ENCODE measurements around the gene DSEL. TPM values are rescaled to one million over a fixed set of nuclear protein-coding genes. Genes with fewer than 3 reads are reported as not detected.

Gene DSEL
- total and polyA plus RNA-seq, 2 of the 4 experiments (the other 2 are of a cell fraction) = 16.8 to 100 TPM

GRCh38 chr18:67486534-67486933 is 30.0 kb downstream of the DSEL start:
- Histone ChIP-seq H2BK5ac (ENCODE audit: low read depth, low read length, poor library complexity, severe bottlenecking) (no peak overlapping the region), H3K9me3 (ENCODE audit: control insufficient read depth, insufficient read depth, low read length) (no peaks in the 10 kb centered on the region), H4K20me1 (ENCODE audit: insufficient read depth, low read length) (no peaks in the 10 kb centered on the region), H4K91ac (ENCODE audit: insufficient read depth, low read depth, low read length) (no peak overlapping the region), H3K14ac (replicated peaks; ENCODE audit: low read depth, low read length) (no peak overlapping the region), H4K8ac (ENCODE audit: low read depth in 2 of 2, low read length in 2 of 2) (no peak overlapping the region), H2BK120ac (ENCODE audit: low read depth, low read length) (no peak overlapping the region), H3K36me3 (ENCODE audit: control insufficient read depth, insufficient read depth, low read length) (no peaks in the 10 kb centered on the region), H2BK15ac (ENCODE audit: low read depth, low read length) (no peak overlapping the region), H3K4ac (ENCODE audit: low read depth, low read length) (no peak overlapping the region), H3K18ac (ENCODE audit: low read depth, low read length) (no peak overlapping the region), H3K9ac (ENCODE audit: low read depth, low read length) (no peak overlapping the region), H2AK5ac (ENCODE audit: low read depth, low read length) (no peak overlapping the region), H3K27me3 (ENCODE audit: control insufficient read depth, insufficient read depth, low read length) (no peaks in the 10 kb centered on the region), H2AFZ (replicated peaks; ENCODE audit: low read length, poor library complexity) (no peak overlapping the region), H3K4me1 (ENCODE audit: control insufficient read depth, insufficient read depth, low read length) (no peaks in the 10 kb centered on the region), H3K4me2 (ENCODE audit: low read depth, low read length) (no peak overlapping the region), H3K4me3 (ENCODE audit: insufficient read depth, low read depth, low read length) (no peak overlapping the region), H3K79me1 (ENCODE audit: low read depth in 1 of 2, low read length in 2 of 2) (peaks cover 4 to 5% of the 10 kb centered on the region in 2 experiments; a peak in 3 of 4 replicates), H3K56ac (ENCODE audit: extremely low read depth, insufficient read depth, low read length) (no peak overlapping the region), H2AK9ac (replicated peaks; ENCODE audit: low read depth, low read length, poor library complexity) (no peak overlapping the region), H2BK20ac (ENCODE audit: low read depth, low read length) (no peak overlapping the region), H3K23ac (ENCODE audit: low read depth, low read length) (no peak overlapping the region), H3K27ac (ENCODE audit: insufficient read depth, low read length) (no peak overlapping the region), H4K5ac (ENCODE audit: low read depth, low read length) (no peak overlapping the region), H3K9me1 (ENCODE audit: insufficient read depth, low read length) (peaks cover 5% of the 10 kb centered on the region; the same call in 1 of the 2 replicates)
- POLR2A ChIA-PET (ENCODE audit: unreplicated experiment) = no interaction called here
- CTCF ChIA-PET = no interaction called here
- no TSS peak for BruUV-seq (replicated peaks)
- intact Hi-C loops (cut with micrococcal nuclease) (no loop called here), in situ Hi-C loops (cut with MboI; ENCODE audit: low sequenced_read_pairs) (no loop called here), dilution Hi-C loops (cut with HindIII; ENCODE audit: low sequenced_read_pairs, unreplicated experiment) (no loop called here)
- no peak for DNase-seq
- no peak for ATAC-seq (ENCODE audit: low read depth)
- no peak for TF ChIP-seq CEBPB (IDR thresholded peaks at IDR 0.05; ENCODE audit: low read depth, low read length)
- TF ChIP-seq MXI1 (IDR thresholded peaks at IDR 0.05; ENCODE audit: borderline replicate concordance, low read depth, low read length) = no peak

All from IMR-90 (cell line).